ENCODE data around the gene MRPL46. TPM values are rescaled to one million over a fixed set of nuclear protein-coding genes. Genes with fewer than 3 reads are reported as not detected.

Gene MRPL46
- total and polyA plus RNA-seq, 2 of the 13 experiments (the other 11 are each of a cell fraction or from before 2014, with no cell fraction given): 62.9 to 79.2 TPM

DNA sequence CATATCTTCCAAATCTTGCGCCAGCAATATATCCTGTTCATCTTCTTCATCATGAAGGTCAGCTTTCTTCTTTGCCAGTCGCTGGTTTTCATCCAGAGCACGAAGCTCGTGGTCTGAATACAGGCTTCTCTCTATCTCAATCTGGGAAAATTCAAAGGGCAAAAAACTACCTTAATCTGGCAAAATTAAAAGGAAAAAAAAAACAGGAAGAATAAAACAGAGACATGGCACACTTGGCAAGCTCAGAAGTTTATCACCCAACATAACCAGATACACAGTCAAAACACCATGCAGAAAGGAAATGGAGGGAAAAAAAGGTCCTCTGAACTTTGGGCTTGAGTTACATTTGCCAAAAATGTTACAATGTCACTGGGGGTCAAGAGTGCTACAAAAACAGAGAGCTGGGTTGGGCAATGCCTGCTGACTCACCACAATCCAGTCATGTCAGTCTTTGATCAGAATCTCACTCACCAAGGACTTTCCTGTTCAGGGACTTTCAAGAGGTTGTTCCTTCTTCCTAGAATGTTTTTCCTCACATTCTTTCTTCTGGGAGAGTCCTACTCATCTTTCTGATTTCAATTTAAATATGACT lies 1.5 kb downstream of the MRPL46 start (continued):
- TF ChIP-seq REPIN1 (CRISPR knock-in tag; IDR thresholded peaks at IDR 0.05; ENCODE audit: borderline replicate concordance, low read depth) (no peak), ZNF30 (CRISPR knock-in tag; IDR thresholded peaks at IDR 0.05) (no peak), ZNF775 (CRISPR knock-in tag; IDR thresholded peaks at IDR 0.05; ENCODE audit: borderline replicate concordance) (no peak), ZNF331 (CRISPR knock-in tag; IDR thresholded peaks at IDR 0.05) (0 out of 2 replicates have a peak, but pooled peaks have one; percentile 65), ZBTB2 (CRISPR knock-in tag; IDR thresholded peaks at IDR 0.05; ENCODE audit: low read depth) (no peak), ZNF121 (CRISPR knock-in tag; IDR thresholded peaks at IDR 0.05) (no peak), MIER3 (CRISPR knock-in tag; IDR thresholded peaks at IDR 0.05; ENCODE audit: borderline replicate concordance) (peak; percentile 81; the same call in 1 of the 2 replicates), MBD4 (IDR thresholded peaks at IDR 0.05; ENCODE audit: borderline replicate concordance, low read length) (0 out of 2 replicates have a peak, but pooled peaks have one; percentile 68), PRDM10 (CRISPR knock-in tag; IDR thresholded peaks at IDR 0.05; ENCODE audit: low read depth) (peak; percentile 95), SATB2 (CRISPR knock-in tag; IDR thresholded peaks at IDR 0.05) (0 out of 2 replicates have a peak, but pooled peaks have one; percentile 36), SMYD3 (CRISPR knock-in tag; IDR thresholded peaks at IDR 0.05) (no peak), ISL2 (CRISPR knock-in tag; IDR thresholded peaks at IDR 0.05) (peak; percentile 81), RBAK (CRISPR knock-in tag; IDR thresholded peaks at IDR 0.05) (no peak), GATAD2A (CRISPR knock-in tag; IDR thresholded peaks at IDR 0.05) (peak; percentile 88)
- TF ChIP-seq, protein P1, sequence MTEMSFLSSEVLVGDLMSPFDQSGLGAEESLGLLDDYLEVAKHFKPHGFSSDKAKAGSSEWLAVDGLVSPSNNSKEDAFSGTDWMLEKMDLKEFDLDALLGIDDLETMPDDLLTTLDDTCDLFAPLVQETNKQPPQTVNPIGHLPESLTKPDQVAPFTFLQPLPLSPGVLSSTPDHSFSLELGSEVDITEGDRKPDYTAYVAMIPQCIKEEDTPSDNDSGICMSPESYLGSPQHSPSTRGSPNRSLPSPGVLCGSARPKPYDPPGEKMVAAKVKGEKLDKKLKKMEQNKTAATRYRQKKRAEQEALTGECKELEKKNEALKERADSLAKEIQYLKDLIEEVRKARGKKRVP (CRISPR knock-in tag; IDR thresholded peaks at IDR 0.05): peak in 1 of 2 experiments; percentile 30; a peak in 1 of 4 replicates
- TF ChIP-seq, protein P2, sequence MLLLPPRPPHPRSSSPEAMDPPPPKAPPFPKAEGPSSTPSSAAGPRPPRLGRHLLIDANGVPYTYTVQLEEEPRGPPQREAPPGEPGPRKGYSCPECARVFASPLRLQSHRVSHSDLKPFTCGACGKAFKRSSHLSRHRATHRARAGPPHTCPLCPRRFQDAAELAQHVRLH (CRISPR knock-in tag; IDR thresholded peaks at IDR 0.05; ENCODE audit: borderline replicate concordance, low read depth): 0 out of 2 replicates have a peak, but pooled peaks have one; percentile 36
